K562 (cell line): ENCODE data around the gene MPC1. TPM values are rescaled to one million over a fixed set of nuclear protein-coding genes. Genes with fewer than 3 reads are reported as not detected.

Experiments
- DIDO1 ChIP-seq: fragments of 450-650 bp; IDR thresholded peaks from 2 replicates; pipeline ENCODE4 v1.6.1; 2016; ENCODE audit warnings: low read depth, missing biosample characterization, missing genetic modification characterization
- HNRNPUL1 ChIP-seq: fragments of 200-400 bp; formaldehyde crosslinking; IDR thresholded peaks from 2 replicates; pipeline ENCODE4 v1.6.1; 2017; ENCODE audit warnings: low read length
- NBN ChIP-seq: fragments of 450-650 bp; IDR thresholded peaks from 2 replicates; pipeline ENCODE4 v1.6.1; 2016; ENCODE audit warnings: low read depth, mild to moderate bottlenecking
- NR1H2 ChIP-seq: sonication (generic); formaldehyde crosslinking; IDR thresholded peaks from 2 replicates; pipeline ENCODE4 v1.4.0; 2020; ENCODE audit warnings: mild to moderate bottlenecking, missing genetic modification reagents
- SMARCB1 ChIP-seq: IDR thresholded peaks from 2 replicates; pipeline ENCODE4 v1.6.1; 2011; ENCODE audit warnings: improper control_type of control experiment, low read depth; ENCODE audit not compliant: insufficient read length
- SRSF9 ChIP-seq: fragments of 200-400 bp; formaldehyde crosslinking; IDR thresholded peaks from 2 replicates; pipeline ENCODE4 v1.6.1; 2017; ENCODE audit warnings: low read depth, low read length, borderline replicate concordance
- YBX1 ChIP-seq: fragments of 450-650 bp; IDR thresholded peaks from 2 replicates; pipeline ENCODE4 v1.7.1; 2016; ENCODE audit warnings: mild to moderate bottlenecking
- ZNF324 ChIP-seq: fragments of 250-450 bp; sonication (Bioruptor Pico); IDR thresholded peaks from 2 replicates; pipeline ENCODE4 v1.4.0; 2020; ENCODE audit warnings: mild to moderate bottlenecking
- ZSCAN29 ChIP-seq: fragments of 450-650 bp; IDR thresholded peaks from 2 replicates; pipeline ENCODE4 v1.6.1; 2017
- polyA plus RNA-seq, 8 experiments: library from polyadenylated mRNA; depleted of rRNA in 4 of 8; stranded (reverse) in 5 of 8; unstranded in 3 of 8; fragments of >200 nt; fragmentation: Nextera tagmentation in 2 of 8; fragmentation: Illumina TruSeq in 1 of 8; extraction: Ambion mirVana in 2 of 8; extraction: Trizol in 1 of 8; gene quantifications; 2 replicates each; pipeline versions ENCODE4 v1.2.1 to v1.2.3, GENCODE V29; 2011 to 2014; ENCODE audit warnings: inconsistent platforms in 1 of 8, missing spikeins in 1 of 8
- total RNA-seq, 7 experiments: library from RNA; depleted of rRNA in 6 of 7; stranded (reverse); fragments of >200 nt in 6 of 7; fragmentation: Illumina TruSeq in 2 of 7; extraction: Trizol in 2 of 7; gene quantifications; 2 replicates each; pipeline versions ENCODE4 v1.2.1 to v1.2.3, GENCODE V29; 2011 to 2021; ENCODE audit warnings: low replicate concordance in 1 of 7
- TF ChIP-seq, protein P1 (sequence below): sonication (generic); formaldehyde crosslinking; IDR thresholded peaks from 2 replicates; pipeline ENCODE4 v1.8.0; 2022; ENCODE audit warnings: missing genetic modification reagents, mild to moderate bottlenecking, borderline replicate concordance
- TF ChIP-seq, protein P2 (sequence below), 2 experiments: fragments of 450-650 bp; formaldehyde crosslinking in 1 of 2; IDR thresholded peaks; 2 replicates each; pipeline versions ENCODE4 v1.4.0 to v1.6.1; 2014 to 2020; ENCODE audit warnings: mild to moderate bottlenecking in 2 of 2, borderline replicate concordance in 1 of 2, low read depth in 1 of 2
- TF ChIP-seq, protein P3 (sequence below): fragments of 250-450 bp; sonication (Bioruptor Pico); IDR thresholded peaks from 2 replicates; pipeline ENCODE4 v1.4.0; 2020; ENCODE audit warnings: borderline replicate concordance

MPC1 gene
- total and polyA plus RNA-seq, 9 of the 15 experiments (the other 6 are each of a cell fraction or from before 2014, with no cell fraction given), result 78.6 to 185 (median 138) TPM

DNA sequence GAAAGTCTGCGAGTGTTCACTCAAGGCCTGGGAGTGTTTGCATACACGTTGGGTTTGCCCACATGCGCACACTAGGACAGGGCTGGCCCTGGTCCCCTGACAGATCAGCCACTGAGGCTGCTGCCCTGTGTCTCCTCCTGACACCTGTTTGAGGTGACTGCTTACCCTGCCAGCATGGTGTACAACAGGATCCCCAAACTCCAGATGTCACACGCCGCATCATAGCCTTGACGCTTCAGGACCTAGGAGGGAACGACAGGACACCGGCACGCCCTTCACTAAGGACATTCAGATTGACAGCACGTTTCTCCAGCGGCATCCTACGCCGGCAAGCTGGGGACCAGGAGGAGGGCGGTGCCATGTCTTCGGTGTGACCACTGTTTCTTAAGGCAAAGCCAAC, 37.0 kb upstream of the MPC1 start (continued):
- TF ChIP-seq, protein P1, sequence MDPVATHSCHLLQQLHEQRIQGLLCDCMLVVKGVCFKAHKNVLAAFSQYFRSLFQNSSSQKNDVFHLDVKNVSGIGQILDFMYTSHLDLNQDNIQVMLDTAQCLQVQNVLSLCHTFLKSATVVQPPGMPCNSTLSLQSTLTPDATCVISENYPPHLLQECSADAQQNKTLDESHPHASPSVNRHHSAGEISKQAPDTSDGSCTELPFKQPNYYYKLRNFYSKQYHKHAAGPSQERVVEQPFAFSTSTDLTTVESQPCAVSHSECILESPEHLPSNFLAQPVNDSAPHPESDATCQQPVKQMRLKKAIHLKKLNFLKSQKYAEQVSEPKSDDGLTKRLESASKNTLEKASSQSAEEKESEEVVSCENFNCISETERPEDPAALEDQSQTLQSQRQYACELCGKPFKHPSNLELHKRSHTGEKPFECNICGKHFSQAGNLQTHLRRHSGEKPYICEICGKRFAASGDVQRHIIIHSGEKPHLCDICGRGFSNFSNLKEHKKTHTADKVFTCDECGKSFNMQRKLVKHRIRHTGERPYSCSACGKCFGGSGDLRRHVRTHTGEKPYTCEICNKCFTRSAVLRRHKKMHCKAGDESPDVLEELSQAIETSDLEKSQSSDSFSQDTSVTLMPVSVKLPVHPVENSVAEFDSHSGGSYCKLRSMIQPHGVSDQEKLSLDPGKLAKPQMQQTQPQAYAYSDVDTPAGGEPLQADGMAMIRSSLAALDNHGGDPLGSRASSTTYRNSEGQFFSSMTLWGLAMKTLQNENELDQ, result no peak
- TF ChIP-seq HNRNPUL1 (no peak), ZSCAN29 (no peak), NBN (no peak), DIDO1 (no peak), SRSF9 (no peak), YBX1 (no peak), SMARCB1 (no peak), NR1H2 (no peak), ZNF324 (CRISPR knock-in tag) (no peak)
- TF ChIP-seq, protein P2, sequence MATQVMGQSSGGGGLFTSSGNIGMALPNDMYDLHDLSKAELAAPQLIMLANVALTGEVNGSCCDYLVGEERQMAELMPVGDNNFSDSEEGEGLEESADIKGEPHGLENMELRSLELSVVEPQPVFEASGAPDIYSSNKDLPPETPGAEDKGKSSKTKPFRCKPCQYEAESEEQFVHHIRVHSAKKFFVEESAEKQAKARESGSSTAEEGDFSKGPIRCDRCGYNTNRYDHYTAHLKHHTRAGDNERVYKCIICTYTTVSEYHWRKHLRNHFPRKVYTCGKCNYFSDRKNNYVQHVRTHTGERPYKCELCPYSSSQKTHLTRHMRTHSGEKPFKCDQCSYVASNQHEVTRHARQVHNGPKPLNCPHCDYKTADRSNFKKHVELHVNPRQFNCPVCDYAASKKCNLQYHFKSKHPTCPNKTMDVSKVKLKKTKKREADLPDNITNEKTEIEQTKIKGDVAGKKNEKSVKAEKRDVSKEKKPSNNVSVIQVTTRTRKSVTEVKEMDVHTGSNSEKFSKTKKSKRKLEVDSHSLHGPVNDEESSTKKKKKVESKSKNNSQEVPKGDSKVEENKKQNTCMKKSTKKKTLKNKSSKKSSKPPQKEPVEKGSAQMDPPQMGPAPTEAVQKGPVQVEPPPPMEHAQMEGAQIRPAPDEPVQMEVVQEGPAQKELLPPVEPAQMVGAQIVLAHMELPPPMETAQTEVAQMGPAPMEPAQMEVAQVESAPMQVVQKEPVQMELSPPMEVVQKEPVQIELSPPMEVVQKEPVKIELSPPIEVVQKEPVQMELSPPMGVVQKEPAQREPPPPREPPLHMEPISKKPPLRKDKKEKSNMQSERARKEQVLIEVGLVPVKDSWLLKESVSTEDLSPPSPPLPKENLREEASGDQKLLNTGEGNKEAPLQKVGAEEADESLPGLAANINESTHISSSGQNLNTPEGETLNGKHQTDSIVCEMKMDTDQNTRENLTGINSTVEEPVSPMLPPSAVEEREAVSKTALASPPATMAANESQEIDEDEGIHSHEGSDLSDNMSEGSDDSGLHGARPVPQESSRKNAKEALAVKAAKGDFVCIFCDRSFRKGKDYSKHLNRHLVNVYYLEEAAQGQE (IDR thresholded peaks at IDR 0.05; ENCODE audit: borderline replicate concordance), result no peak
- TF ChIP-seq, protein P2 (CRISPR knock-in tag; IDR thresholded peaks at IDR 0.05; ENCODE audit: low read depth), result no peak
- TF ChIP-seq, protein P3, sequence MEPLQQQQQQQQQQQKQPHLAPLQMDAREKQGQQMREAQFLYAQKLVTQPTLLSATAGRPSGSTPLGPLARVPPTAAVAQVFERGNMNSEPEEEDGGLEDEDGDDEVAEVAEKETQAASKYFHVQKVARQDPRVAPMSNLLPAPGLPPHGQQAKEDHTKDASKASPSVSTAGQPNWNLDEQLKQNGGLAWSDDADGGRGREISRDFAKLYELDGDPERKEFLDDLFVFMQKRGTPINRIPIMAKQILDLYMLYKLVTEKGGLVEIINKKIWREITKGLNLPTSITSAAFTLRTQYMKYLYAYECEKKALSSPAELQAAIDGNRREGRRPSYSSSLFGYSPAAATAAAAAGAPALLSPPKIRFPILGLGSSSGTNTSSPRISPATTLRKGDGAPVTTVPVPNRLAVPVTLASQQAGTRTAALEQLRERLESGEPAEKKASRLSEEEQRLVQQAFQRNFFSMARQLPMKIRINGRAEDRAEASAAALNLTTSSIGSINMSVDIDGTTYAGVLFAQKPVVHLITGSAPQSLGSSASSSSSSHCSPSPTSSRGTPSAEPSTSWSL (CRISPR knock-in tag), result no peak
